Astrocyte of the spinal cord (primary cell): ENCODE measurements around the gene FOXO6.

ENCODE experiments used
- DNase-seq: peaks from one replicate; pipeline ENCODE4 v3.0.0; 2011; ENCODE audit warnings: low read depth, low spot score
- H3K4me3 ChIP-seq: 2 replicates; pipeline ENCODE4 v1.5.1; 2011; ENCODE audit warnings: low read depth, mild to moderate bottlenecking, low read length, moderate library complexity
- in situ Hi-C: cut with HindIII; loops from 2 replicates; pipeline ENCODE4 v1.10.0; 2017; ENCODE audit warnings: low sequenced_read_pairs
- TF ChIP-seq, protein P1 (sequence below): IDR thresholded peaks from 2 replicates; pipeline ENCODE4 v1.5.1; 2012; ENCODE audit warnings: low read depth, mild to moderate bottlenecking, low read length, inconsistent platforms

FOXO6 gene

DNA sequence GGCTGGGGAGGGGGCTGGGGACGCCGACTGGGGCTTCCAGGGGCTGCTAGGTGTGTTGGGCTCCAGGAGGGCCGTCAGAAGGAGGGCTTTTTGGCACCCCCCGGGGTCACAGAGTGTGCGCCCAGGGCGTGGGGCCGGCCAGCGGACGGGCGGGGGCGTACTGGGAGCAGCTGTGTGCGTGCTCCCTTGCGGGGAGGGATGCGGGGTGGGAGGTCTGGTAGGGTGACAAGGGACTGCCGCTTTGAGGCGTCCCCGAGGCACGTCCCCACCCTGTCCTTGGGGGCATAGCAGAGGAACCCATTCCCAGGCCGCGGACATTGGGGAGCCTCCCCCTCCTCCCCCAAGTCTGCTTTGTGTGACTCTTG is 1.1 kb downstream of the FOXO6 start:
- no peak for DNase-seq
- in situ Hi-C loops, result no loop called here
- no peak overlapping the region for H3K4me3 ChIP-seq

DNA sequence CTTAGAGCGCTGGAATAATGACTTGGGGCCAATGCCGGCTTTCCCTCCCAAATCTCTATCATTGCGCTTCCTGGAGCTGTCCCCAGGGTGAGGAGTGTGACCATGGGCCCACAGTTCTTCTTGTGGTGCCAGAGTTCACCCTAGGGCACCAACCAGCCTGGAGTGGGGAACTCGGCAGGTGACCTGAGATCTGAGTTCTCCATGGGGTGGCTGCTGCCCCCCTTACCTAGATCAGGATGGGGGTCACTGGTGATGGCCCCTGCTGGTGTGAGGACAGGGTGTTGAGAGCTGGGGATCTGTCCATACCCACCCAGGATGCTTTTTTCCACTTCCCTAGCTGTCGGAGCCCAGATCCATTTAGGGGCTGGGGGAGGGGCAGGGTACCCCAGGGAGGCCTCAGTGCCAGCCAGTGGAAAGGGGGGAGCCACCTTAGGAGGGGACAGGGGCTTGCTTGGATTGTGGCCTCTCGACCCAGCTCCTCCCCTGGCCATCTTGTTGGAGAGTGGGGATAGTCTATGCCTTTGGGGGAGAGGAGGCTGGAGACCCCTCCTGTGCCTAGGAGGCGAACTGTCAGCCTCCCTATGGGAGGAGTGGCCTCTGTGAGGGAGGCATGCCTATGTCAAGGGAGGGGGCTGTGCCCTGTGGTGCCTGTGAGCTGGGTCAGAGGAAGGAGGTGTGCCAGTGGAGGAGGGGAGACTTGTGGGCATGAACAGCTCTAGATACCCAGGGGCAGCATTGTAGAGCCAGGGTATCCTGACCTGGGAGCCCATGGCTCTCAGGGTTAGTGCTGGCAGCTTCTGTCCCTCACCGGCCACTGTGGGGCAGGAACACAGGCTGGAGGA is 1.7 kb downstream of the FOXO6 start:
- in situ Hi-C loops, result no loop called here
- no peak for DNase-seq
- TF ChIP-seq, protein P1, sequence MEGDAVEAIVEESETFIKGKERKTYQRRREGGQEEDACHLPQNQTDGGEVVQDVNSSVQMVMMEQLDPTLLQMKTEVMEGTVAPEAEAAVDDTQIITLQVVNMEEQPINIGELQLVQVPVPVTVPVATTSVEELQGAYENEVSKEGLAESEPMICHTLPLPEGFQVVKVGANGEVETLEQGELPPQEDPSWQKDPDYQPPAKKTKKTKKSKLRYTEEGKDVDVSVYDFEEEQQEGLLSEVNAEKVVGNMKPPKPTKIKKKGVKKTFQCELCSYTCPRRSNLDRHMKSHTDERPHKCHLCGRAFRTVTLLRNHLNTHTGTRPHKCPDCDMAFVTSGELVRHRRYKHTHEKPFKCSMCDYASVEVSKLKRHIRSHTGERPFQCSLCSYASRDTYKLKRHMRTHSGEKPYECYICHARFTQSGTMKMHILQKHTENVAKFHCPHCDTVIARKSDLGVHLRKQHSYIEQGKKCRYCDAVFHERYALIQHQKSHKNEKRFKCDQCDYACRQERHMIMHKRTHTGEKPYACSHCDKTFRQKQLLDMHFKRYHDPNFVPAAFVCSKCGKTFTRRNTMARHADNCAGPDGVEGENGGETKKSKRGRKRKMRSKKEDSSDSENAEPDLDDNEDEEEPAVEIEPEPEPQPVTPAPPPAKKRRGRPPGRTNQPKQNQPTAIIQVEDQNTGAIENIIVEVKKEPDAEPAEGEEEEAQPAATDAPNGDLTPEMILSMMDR, result no peak
- no peak overlapping the region for H3K4me3 ChIP-seq

More for the DNA sequence above, 1.1 kb downstream of the FOXO6 start:
- TF ChIP-seq, protein P1, result no peak

DNA sequence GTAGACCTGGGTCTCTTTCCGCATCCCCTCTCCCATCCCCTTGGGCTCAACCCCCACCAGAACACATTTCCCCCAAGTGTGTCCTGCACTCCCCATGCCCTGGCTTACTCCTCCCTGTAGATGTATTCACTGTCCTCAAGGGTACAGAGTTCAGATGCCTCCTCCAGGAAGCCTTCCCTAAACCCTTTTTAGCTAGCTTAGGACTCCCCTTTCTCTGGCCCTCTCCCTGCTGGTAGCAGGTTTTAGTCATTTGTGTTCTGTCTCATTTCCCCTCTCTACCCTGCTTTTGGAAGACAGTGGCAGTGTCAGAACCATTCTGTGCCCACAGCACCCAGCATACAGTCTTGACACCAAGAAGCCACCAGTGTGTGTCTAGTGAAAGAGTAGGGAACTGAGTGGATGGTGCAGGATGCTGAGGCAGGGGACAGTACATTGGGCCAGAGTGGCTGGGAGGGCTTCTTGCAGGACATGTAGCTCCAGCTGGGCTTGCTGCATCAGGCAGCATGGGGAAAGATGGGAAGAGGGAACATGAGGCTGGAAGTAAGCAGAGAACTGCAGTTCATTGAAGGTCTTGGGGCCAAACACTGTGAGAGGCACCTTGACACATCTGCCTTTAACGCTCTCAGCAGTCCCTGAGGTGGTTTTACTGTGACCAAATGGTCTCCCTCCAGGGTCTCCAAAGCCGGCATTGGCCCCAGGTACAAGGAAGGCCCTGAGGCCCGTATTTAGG is 2.5 kb downstream of the FOXO6 start:
- no peak for DNase-seq
- in situ Hi-C loops, result no loop called here
- no peak overlapping the region for H3K4me3 ChIP-seq
- TF ChIP-seq, protein P1, result no peak

DNA sequence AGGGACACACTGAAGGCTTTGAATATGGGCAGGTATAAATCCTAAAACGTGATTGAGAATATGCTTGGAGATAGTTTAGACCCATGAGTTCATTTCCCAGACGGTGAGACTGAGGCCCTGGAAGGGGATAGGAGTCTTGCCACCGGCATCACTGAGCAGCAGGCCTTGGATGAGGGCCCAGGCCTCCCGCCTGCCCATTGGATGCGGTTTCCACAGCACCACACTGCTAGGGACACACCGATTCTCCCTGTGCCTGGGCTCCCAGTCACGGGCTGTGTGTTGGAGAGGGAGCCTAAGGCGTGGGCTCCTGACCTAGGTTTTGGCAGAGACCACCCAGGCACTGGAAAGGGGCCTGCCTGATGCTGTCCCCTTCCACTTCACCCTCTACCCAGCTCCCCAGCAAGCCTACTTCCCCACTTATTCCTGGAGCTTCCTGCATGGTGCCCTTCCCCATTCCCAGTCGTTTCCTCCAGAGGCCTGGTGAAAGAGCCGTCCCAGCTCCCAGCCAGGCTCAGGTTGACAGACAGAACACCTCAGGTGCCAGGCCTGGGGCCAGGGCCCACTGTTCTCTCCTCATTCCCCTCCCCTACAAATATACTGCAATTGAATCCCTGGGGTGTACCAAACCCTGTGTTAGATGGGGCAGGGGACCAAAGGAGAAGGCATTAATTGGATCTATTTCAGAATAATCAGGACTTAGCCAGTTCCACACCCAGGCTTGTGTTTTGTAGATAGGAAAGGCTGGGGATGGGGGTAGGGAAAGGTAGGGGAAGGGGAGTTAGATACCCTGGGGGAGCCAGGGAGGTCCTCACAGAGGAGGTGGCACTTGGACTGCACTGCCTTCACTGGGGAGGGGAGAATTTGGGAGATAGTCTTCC is 3.4 kb downstream of the FOXO6 start:
- TF ChIP-seq, protein P1, result no peak
- DNase-seq, result no peak
- in situ Hi-C loops, result no loop called here
- no peak overlapping the region for H3K4me3 ChIP-seq

DNA sequence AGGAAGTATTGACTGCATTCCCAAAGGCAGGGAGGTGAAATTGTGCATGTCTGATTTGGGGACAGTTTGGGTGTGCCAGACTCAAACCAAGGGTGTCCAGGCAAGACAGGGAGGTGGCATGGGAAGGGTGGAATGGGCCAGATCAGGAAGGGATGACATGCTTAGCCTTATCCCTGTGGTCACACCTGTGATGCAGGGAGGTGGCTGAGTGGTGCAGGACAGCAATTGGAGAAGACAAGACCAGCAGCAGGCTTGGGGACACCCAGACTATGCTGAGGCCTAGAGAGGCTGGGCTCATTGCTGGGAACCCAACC is 4.0 kb downstream of the FOXO6 start:
- DNase-seq, result no peak
- TF ChIP-seq, protein P1, result no peak
- in situ Hi-C loops, result no loop called here
- no peak overlapping the region for H3K4me3 ChIP-seq

DNA sequence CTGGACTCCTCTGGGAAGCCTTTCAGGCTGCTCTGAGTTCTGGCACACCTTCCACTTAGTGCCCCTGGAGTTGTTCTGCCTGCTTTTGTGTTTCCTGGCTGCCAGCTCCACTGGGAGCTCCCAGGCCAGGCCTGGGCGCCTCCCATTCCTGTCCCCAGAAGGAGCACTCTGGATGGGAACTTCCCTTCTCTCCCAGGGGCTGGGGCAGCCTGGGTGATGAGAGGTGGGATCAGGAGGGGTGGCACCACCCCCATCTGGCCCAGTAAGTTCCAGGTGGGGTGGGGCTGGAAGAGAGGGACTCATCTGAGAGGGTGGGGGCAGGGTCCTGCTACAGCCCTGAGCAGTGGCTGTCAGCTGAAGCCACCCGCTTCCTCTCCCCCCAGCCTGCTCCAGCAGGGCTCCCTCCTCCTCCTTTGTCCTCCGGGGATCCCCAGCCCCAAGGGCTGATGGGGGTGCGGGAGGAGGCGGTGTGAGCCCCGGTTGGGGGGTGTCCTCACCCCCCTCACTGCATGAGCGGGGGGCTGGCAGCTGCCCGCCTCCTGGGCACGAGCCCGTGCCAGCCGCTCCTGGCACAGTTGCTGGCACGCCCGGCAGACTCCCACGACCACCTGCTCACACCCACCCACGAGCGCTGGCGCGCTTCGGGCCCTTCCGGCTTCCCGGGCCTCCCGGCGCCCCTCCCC is 4.7 kb downstream of the FOXO6 start:
- in situ Hi-C loops, result no loop called here
- TF ChIP-seq, protein P1, result no peak
- H3K4me3 ChIP-seq, result no peak overlapping the region
- DNase-seq, result no peak
